GM18505 (cell line): ENCODE results near the gene ZNF800.
A peak's percentile ranks its signal among the peaks of the same experiment; 100 is the strongest.
"Not testable (repeated sequence)": the region's sequence is repeated elsewhere in the genome, so short reads cannot be mapped to it uniquely, and the experiment has no call there.

Experiments
- ATAC-seq: cut with Tn5 transposase; IDR thresholded peaks from one replicate; pipeline ENCODE4 v1.9.1; 2021; ENCODE audit not compliant: unreplicated experiment
- POLR2A ChIP-seq: IDR thresholded peaks from 4 replicates; pipeline ENCODE4 v1.6.1; 2011; ENCODE audit warnings: borderline replicate concordance; ENCODE audit not compliant: insufficient read depth, insufficient read length; ENCODE audit errors: extremely low read depth

The ZNF800 gene

GRCh38 chr7:127392566-127393367, at the start of gene ZNF800:
TSS of gene ZNF800 (minus strand) at chr7:127392708. CDS start at chr7:127391557, 1,151 bp downstream.
- peak; percentile 79 for ATAC-seq
- peak; percentile 97 for TF ChIP-seq POLR2A

- no peak for ATAC-seq
These were observed 47.7 kb upstream of the ZNF800 start for GRCh38 chr7:127440206-127440605.

GRCh38 chr7:127438836-127439235, 46.3 kb upstream of the ZNF800 start:
- TF ChIP-seq POLR2A: no peak
- no peak for ATAC-seq

More at GRCh38 chr7:127440206-127440605, 47.7 kb upstream of the ZNF800 start:
- TF ChIP-seq POLR2A: no peak

- no peak for ATAC-seq
- no peak for TF ChIP-seq POLR2A
These were observed 45.3 kb upstream of the ZNF800 start for GRCh38 chr7:127437837-127438236.

- ATAC-seq: no peak
- no peak for TF ChIP-seq POLR2A
These were observed 44.7 kb upstream of the ZNF800 start for GRCh38 chr7:127437241-127437640.

GRCh38 chr7:127429281-127429680, 36.8 kb upstream of the ZNF800 start:
- ATAC-seq: not testable (repeated sequence)

- no peak for ATAC-seq
- no peak for TF ChIP-seq POLR2A
These were observed 26.7 kb upstream of the ZNF800 start for GRCh38 chr7:127419196-127419595.

GRCh38 chr7:127418459-127418858, 26.0 kb upstream of the ZNF800 start:
- no peak for TF ChIP-seq POLR2A
- ATAC-seq: no peak

- TF ChIP-seq POLR2A: no peak
- ATAC-seq: peak; percentile 65
These were observed 24.8 kb upstream of the ZNF800 start for GRCh38 chr7:127417346-127417745.

- no peak for ATAC-seq
- no peak for TF ChIP-seq POLR2A
These were observed 22.7 kb upstream of the ZNF800 start for GRCh38 chr7:127415060-127415742.

GRCh38 chr7:127413962-127414361, 21.5 kb upstream of the ZNF800 start:
- ATAC-seq: peak; percentile 61

GRCh38 chr7:127413326-127413725, 20.8 kb upstream of the ZNF800 start:
- TF ChIP-seq POLR2A: no peak
- no peak for ATAC-seq

More at GRCh38 chr7:127413962-127414361, 21.5 kb upstream of the ZNF800 start:
- no peak for TF ChIP-seq POLR2A

- TF ChIP-seq POLR2A: no peak
- ATAC-seq: no peak
These were observed 18.7 kb upstream of the ZNF800 start for GRCh38 chr7:127411176-127411575.

- no peak for TF ChIP-seq POLR2A
- ATAC-seq: no peak
These were observed 17.1 kb upstream of the ZNF800 start for GRCh38 chr7:127409629-127410028.
